ENCODE data around the gene INSYN1. TPM values are rescaled to one million over a fixed set of nuclear protein-coding genes. Genes with fewer than 3 reads are reported as not detected.

The INSYN1 gene
- total RNA-seq, 1 experiment from 2014 or later, result not detected

GRCh38 chr15:73711526-73711925 lies 41.6 kb downstream of the INSYN1 start:
- H3K36me3 Mint-ChIP-seq (ENCODE audit: insufficient read depth, unreplicated experiment), result peaks cover 29% of the 10 kb centered on the region
- CTCF ChIA-PET, result interaction anchor here (0.8 to 1.4 kb wide), 3 partner anchors 9 to 93 kb away, joined by 3 read pairs; no protein-coding TSS in a partner anchor
- TF ChIP-seq CTCF (IDR thresholded peaks at IDR 0.05; ENCODE audit: unreplicated experiment), result no peak
- H3K4me1 Mint-ChIP-seq (ENCODE audit: low read depth, unreplicated experiment), result no peaks in the 10 kb centered on the region
- BruUV-seq (replicated peaks), result no TSS peak
- H3K9me3 Mint-ChIP-seq (ENCODE audit: low read depth, unreplicated experiment), result no peaks in the 10 kb centered on the region
- intact Hi-C loops (cut with micrococcal nuclease; ENCODE audit: unreplicated experiment), result no loop called here
- H3K4me3 Mint-ChIP-seq (ENCODE audit: low read depth, unreplicated experiment), result no peak overlapping the region
- no peak overlapping the region for H3K27ac Mint-ChIP-seq (ENCODE audit: unreplicated experiment)
- no peaks in the 10 kb centered on the region for H3K27me3 Mint-ChIP-seq (ENCODE audit: unreplicated experiment)
- no peak for DNase-seq

GRCh38 chr15:73710321-73710720 lies 42.8 kb downstream of the INSYN1 start:
- no peak for TF ChIP-seq CTCF (IDR thresholded peaks at IDR 0.05; ENCODE audit: unreplicated experiment)
- CTCF ChIA-PET, result interaction anchor here (1.4 kb wide), 1 partner anchor 10 kb away, joined by 3 read pairs; no protein-coding TSS in a partner anchor
- H3K9me3 Mint-ChIP-seq (ENCODE audit: low read depth, unreplicated experiment), result no peaks in the 10 kb centered on the region
- H3K4me1 Mint-ChIP-seq (ENCODE audit: low read depth, unreplicated experiment), result no peaks in the 10 kb centered on the region
- no peak overlapping the region for H3K27ac Mint-ChIP-seq (ENCODE audit: unreplicated experiment)
- H3K36me3 Mint-ChIP-seq (ENCODE audit: insufficient read depth, unreplicated experiment), result peaks cover 26% of the 10 kb centered on the region
- H3K27me3 Mint-ChIP-seq (ENCODE audit: unreplicated experiment), result no peaks in the 10 kb centered on the region
- intact Hi-C loops (cut with micrococcal nuclease; ENCODE audit: unreplicated experiment), result no loop called here
- no peak for DNase-seq
- H3K4me3 Mint-ChIP-seq (ENCODE audit: low read depth, unreplicated experiment), result no peak overlapping the region
- no TSS peak for BruUV-seq (replicated peaks)

GRCh38 chr15:73709686-73710085 lies 43.5 kb downstream of the INSYN1 start:
- DNase-seq, result no peak
- Mint-ChIP-seq H3K36me3 (ENCODE audit: insufficient read depth, unreplicated experiment) (peaks cover 22% of the 10 kb centered on the region), H3K4me3 (ENCODE audit: low read depth, unreplicated experiment) (no peak overlapping the region), H3K27ac (ENCODE audit: unreplicated experiment) (no peak overlapping the region), H3K27me3 (ENCODE audit: unreplicated experiment) (no peaks in the 10 kb centered on the region), H3K4me1 (ENCODE audit: low read depth, unreplicated experiment) (no peaks in the 10 kb centered on the region), H3K9me3 (ENCODE audit: low read depth, unreplicated experiment) (no peaks in the 10 kb centered on the region)
- TF ChIP-seq CTCF (IDR thresholded peaks at IDR 0.05; ENCODE audit: unreplicated experiment), result no peak
- CTCF ChIA-PET, result no interaction called here
- BruUV-seq (replicated peaks), result no TSS peak
- intact Hi-C loops (cut with micrococcal nuclease; ENCODE audit: unreplicated experiment), result no loop called here

- no peak overlapping the region for H3K4me3 Mint-ChIP-seq (ENCODE audit: low read depth, unreplicated experiment)
- TF ChIP-seq CTCF (IDR thresholded peaks at IDR 0.05; ENCODE audit: unreplicated experiment), result no peak
- CTCF ChIA-PET, result no interaction called here
- BruUV-seq (replicated peaks), result no TSS peak
- no peaks in the 10 kb centered on the region for H3K27me3 Mint-ChIP-seq (ENCODE audit: unreplicated experiment)
- DNase-seq, result no peak
- no peaks in the 10 kb centered on the region for H3K4me1 Mint-ChIP-seq (ENCODE audit: low read depth, unreplicated experiment)
- intact Hi-C loops (cut with micrococcal nuclease; ENCODE audit: unreplicated experiment), result no loop called here
- H3K27ac Mint-ChIP-seq (ENCODE audit: unreplicated experiment), result no peak overlapping the region
- peaks cover 18% of the 10 kb centered on the region for H3K36me3 Mint-ChIP-seq (ENCODE audit: insufficient read depth, unreplicated experiment)
- H3K9me3 Mint-ChIP-seq (ENCODE audit: low read depth, unreplicated experiment), result no peaks in the 10 kb centered on the region
These were observed 43.9 kb downstream of the INSYN1 start for GRCh38 chr15:73709241-73709640.
